Trophoblast cell (in vitro differentiated cells and primary cell): ENCODE measurements around the gene C2orf69.

Source experiments
- DNase-seq, 2 donors: peaks; one replicate each; pipeline ENCODE4 v3.0.0-alpha.2; 2016
- H2AFZ ChIP-seq: 2 replicates; pipeline ENCODE4 v1.6.1; 2013; ENCODE audit warnings: low read length, moderate library complexity, mild to moderate bottlenecking; ENCODE audit not compliant: insufficient read depth, poor library complexity
- H2AK5ac ChIP-seq: 2 replicates; pipeline ENCODE4 v1.6.1; 2013; ENCODE audit warnings: mild to moderate bottlenecking, low read length
- H2BK120ac ChIP-seq: 2 replicates; pipeline ENCODE4 v1.6.1; 2013; ENCODE audit warnings: low read length, mild to moderate bottlenecking, moderate library complexity; ENCODE audit not compliant: insufficient read depth, poor library complexity
- H2BK12ac ChIP-seq: 2 replicates; pipeline ENCODE4 v1.6.1; 2013; ENCODE audit warnings: mild to moderate bottlenecking, low read length, moderate library complexity
- H2BK5ac ChIP-seq: 2 replicates; pipeline ENCODE4 v1.6.1; 2013; ENCODE audit warnings: low read length, low read depth, moderate library complexity, mild to moderate bottlenecking; ENCODE audit not compliant: poor library complexity
- H3K14ac ChIP-seq: 2 replicates; pipeline ENCODE4 v1.6.1; 2013; ENCODE audit warnings: mild to moderate bottlenecking, low read length
- H3K18ac ChIP-seq: 2 replicates; pipeline ENCODE4 v1.6.1; 2013; ENCODE audit warnings: mild to moderate bottlenecking, low read length
- H3K23ac ChIP-seq: 2 replicates; pipeline ENCODE4 v1.6.1; 2013; ENCODE audit warnings: low read length
- H3K27ac ChIP-seq: 2 replicates; pipeline ENCODE4 v1.5.1; 2013; ENCODE audit warnings: low read depth, mild to moderate bottlenecking, inconsistent platforms, low read length, moderate library complexity
- H3K27me3 ChIP-seq: 2 replicates; pipeline ENCODE4 v1.6.1; 2013; ENCODE audit warnings: inconsistent platforms, mild to moderate bottlenecking, low read length, moderate library complexity; ENCODE audit not compliant: insufficient read depth
- H3K36me3 ChIP-seq, 2 experiments: 1 replicate in 1 of 2; 2 replicates in 1 of 2; pipeline ENCODE4 v1.6.1; 2013; ENCODE audit warnings: low read length in 2 of 2, mild to moderate bottlenecking in 2 of 2, moderate library complexity in 1 of 2; ENCODE audit not compliant: insufficient read depth in 2 of 2, control insufficient read depth in 1 of 2
- H3K4ac ChIP-seq: 2 replicates; pipeline ENCODE4 v1.6.1; 2013; ENCODE audit warnings: low read depth, mild to moderate bottlenecking, low read length, moderate library complexity
- H3K4me1 ChIP-seq, 2 experiments: 1 replicate in 1 of 2; 2 replicates in 1 of 2; pipeline ENCODE4 v1.6.1; 2013; ENCODE audit warnings: low read length in 2 of 2, mild to moderate bottlenecking in 2 of 2, moderate library complexity in 1 of 2; ENCODE audit not compliant: insufficient read depth in 2 of 2, control insufficient read depth in 1 of 2
- H3K4me2 ChIP-seq: 2 replicates; pipeline ENCODE4 v1.6.1; 2013; ENCODE audit warnings: inconsistent platforms, mild to moderate bottlenecking, low read length, moderate library complexity
- H3K4me3 ChIP-seq: 2 replicates; pipeline ENCODE4 v1.5.1; 2013; ENCODE audit warnings: mild to moderate bottlenecking, low read depth, low read length, inconsistent platforms
- H3K79me1 ChIP-seq: one replicate; pipeline ENCODE4 v1.6.1; 2013; ENCODE audit warnings: low read length
- H3K79me2 ChIP-seq: 2 replicates; pipeline ENCODE4 v1.6.1; 2013; ENCODE audit warnings: low read length, mild to moderate bottlenecking; ENCODE audit not compliant: control insufficient read depth, insufficient read depth, poor library complexity
- H3K9ac ChIP-seq: 2 replicates; pipeline ENCODE4 v1.6.1; 2013; ENCODE audit warnings: mild to moderate bottlenecking, low read length
- H3K9me3 ChIP-seq: 2 replicates; pipeline ENCODE4 v1.6.1; 2013; ENCODE audit warnings: low read depth, mild to moderate bottlenecking, control low read depth, inconsistent platforms, low read length; ENCODE audit not compliant: insufficient read depth
- H4K12ac ChIP-seq: 2 replicates; pipeline ENCODE4 v1.6.1; 2013; ENCODE audit warnings: low read depth, mild to moderate bottlenecking, low read length, moderate library complexity
- H4K8ac ChIP-seq: 2 replicates; pipeline ENCODE4 v1.6.1; 2013; ENCODE audit warnings: low read depth, mild to moderate bottlenecking, low read length, moderate library complexity
- H4K91ac ChIP-seq: one replicate; pipeline ENCODE4 v1.6.1; 2013; ENCODE audit warnings: low read depth, mild to moderate bottlenecking, low read length, moderate library complexity
- WGBS: extraction: QIAGEN DNeasy Blood & Tissue Kit; methylation state at CpG from one replicate; pipeline ENCODE4 v1.1.7; 2013; ENCODE audit warnings: missing lambda C conversion rate; ENCODE audit not compliant: insufficient read length, insufficient coverage; ENCODE audit errors: extremely low coverage; 5-methylcytosine and 5-hydroxymethylcytosine counted together

C2orf69 gene

DNA sequence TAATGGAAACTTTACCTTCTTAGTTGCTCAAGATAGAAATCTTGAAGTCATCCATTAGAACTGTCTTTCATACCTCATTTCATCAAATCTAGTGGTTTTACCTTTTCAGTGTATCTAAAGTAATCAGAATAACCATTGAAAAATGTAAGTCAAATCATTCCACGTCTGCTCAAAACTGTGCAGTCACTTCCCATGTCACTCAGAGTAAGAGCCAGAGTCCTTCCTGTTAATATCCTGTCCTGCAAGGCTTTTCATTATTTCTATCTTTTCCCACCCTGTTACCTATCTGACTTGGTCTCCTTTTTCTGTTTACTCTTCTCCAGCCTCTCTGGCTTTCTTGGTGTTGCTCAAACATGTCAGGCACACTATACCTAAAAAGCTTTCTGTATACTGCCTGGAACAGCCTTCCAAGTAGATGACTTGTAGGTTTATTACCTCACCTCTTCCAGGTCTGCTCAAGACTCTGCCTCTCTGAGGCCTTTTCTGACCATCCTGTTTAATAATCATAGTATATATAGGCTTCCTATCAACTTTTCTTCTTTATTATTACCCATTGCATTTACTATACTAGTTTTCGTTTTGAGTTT is 3.4 kb downstream of the C2orf69 start:
- Histone ChIP-seq H2BK12ac (no peak overlapping the region), H4K12ac (no peak overlapping the region), H3K27me3 (no peaks in the 10 kb centered on the region), H3K9me3 (peaks cover 6% of the 10 kb centered on the region), H4K8ac (no peak overlapping the region), H3K36me3 (peaks cover 11 to 17% of the 10 kb centered on the region in 2 experiments), H3K79me1 (peaks cover 7% of the 10 kb centered on the region), H3K9ac (no peak overlapping the region), H2BK120ac (no peak overlapping the region), H2AK5ac (no peak overlapping the region), H3K4me3 (no peak overlapping the region), H3K4ac (peak overlapping the region; percentile 89), H3K4me2 (no peak overlapping the region), H2BK5ac (no peak overlapping the region), H4K91ac (no peak overlapping the region), H3K4me1 (peaks cover 0 to 6% of the 10 kb centered on the region in 2 experiments), H3K23ac (no peak overlapping the region), H3K18ac (no peak overlapping the region), H3K14ac (no peak overlapping the region), H3K79me2 (peaks cover 16% of the 10 kb centered on the region), H2AFZ (no peak overlapping the region), H3K27ac (no peak overlapping the region)
- no peak for DNase-seq
- WGBS, result no CpG with 5 or more reads among the region's 2 CpGs

DNA sequence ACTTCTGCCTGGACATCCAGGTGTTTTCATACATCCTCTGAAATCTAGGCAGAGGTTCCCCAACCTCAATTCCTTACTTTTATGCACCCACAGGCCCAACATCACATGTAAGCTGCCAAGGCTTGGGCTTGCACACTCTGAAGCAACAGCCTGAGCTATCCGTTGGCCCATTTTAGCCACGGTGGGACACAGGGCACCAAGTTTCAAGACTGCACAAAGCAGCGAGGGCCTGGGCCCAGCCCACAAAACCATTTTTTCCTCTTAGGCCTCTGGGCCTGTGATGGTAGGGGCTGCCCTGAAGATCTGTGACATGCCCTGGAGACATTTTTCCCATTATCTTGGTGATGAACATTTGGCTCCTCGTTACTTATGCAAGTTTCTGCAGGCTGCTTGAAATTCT is 5.9 kb downstream of the C2orf69 start:
- no peak overlapping the region for H2AK5ac ChIP-seq
- H4K91ac ChIP-seq, result no peak overlapping the region
- no peak for DNase-seq
- H3K27ac ChIP-seq, result no peak overlapping the region
- no peak overlapping the region for H2BK120ac ChIP-seq
- H3K9me3 ChIP-seq, result peaks cover 6% of the 10 kb centered on the region
- H4K8ac ChIP-seq, result no peak overlapping the region
- peaks cover under 1% of the 10 kb centered on the region for H3K79me1 ChIP-seq
- no peak overlapping the region for H4K12ac ChIP-seq
- H2AFZ ChIP-seq, result no peak overlapping the region
- H3K18ac ChIP-seq, result no peak overlapping the region
- no peak overlapping the region for H2BK12ac ChIP-seq
- H3K36me3 ChIP-seq, result peaks cover 12 to 17% of the 10 kb centered on the region in 2 experiments
- no CpG with 5 or more reads among the region's 4 CpGs for WGBS
- H3K23ac ChIP-seq, result no peak overlapping the region
- no peak overlapping the region for H2BK5ac ChIP-seq
- H3K14ac ChIP-seq, result no peak overlapping the region
- peaks cover under 1 to 10% of the 10 kb centered on the region in 2 experiments for H3K4me1 ChIP-seq
- no peak overlapping the region for H3K9ac ChIP-seq
- H3K27me3 ChIP-seq, result no peaks in the 10 kb centered on the region
- no peak overlapping the region for H3K4me2 ChIP-seq
- H3K4ac ChIP-seq, result peak overlapping the region; percentile 78
- no peak overlapping the region for H3K4me3 ChIP-seq
- peaks cover 10% of the 10 kb centered on the region for H3K79me2 ChIP-seq

DNA sequence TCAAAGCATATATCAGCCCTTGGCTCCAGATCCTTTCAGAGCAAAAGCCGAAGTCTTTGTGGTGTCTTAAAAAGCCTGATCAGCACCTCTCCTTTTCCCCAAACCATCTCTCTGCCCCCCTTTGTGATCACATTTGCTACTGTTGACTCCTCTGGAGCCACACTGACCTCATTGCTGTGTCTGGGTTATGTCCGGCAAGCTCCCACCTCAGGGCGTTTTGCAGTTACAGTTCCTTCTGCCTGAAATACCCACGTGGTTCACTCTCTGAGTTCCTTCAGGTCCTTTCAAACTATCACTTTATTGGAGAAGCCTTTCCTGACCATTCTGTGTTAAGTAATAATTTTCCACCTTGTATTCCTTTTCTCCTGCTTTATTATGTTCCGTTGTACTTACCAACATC is 11.8 kb downstream of the C2orf69 start:
- H3K9me3 ChIP-seq, result no peaks in the 10 kb centered on the region
- peaks cover 2% of the 10 kb centered on the region for H3K79me1 ChIP-seq
- H3K4me3 ChIP-seq, result no peak overlapping the region
- H3K79me2 ChIP-seq, result peaks cover 5% of the 10 kb centered on the region
- no peak overlapping the region for H2BK120ac ChIP-seq
- H2AK5ac ChIP-seq, result no peak overlapping the region
- no peak overlapping the region for H4K12ac ChIP-seq
- no peak overlapping the region for H2BK5ac ChIP-seq
- H3K4me1 ChIP-seq, result peaks cover 3 to 11% of the 10 kb centered on the region in 2 experiments
- no peak overlapping the region for H3K18ac ChIP-seq
- H3K36me3 ChIP-seq, result peaks cover 6 to 9% of the 10 kb centered on the region in 2 experiments
- H2BK12ac ChIP-seq, result no peak overlapping the region
- no peak overlapping the region for H4K8ac ChIP-seq
- no peak overlapping the region for H4K91ac ChIP-seq
- H3K4ac ChIP-seq, result no peak overlapping the region
- WGBS, result no CpG with 5 or more reads among the region's 5 CpGs
- no peaks in the 10 kb centered on the region for H3K27me3 ChIP-seq
- peak in 1 of 2 donors; percentile 6 for DNase-seq
- H3K9ac ChIP-seq, result no peak overlapping the region
- peak overlapping the region; percentile 42 for H3K4me2 ChIP-seq
- no peak overlapping the region for H3K23ac ChIP-seq
- no peak overlapping the region for H2AFZ ChIP-seq
- H3K27ac ChIP-seq, result peak overlapping the region; percentile 37
- no peak overlapping the region for H3K14ac ChIP-seq

DNA sequence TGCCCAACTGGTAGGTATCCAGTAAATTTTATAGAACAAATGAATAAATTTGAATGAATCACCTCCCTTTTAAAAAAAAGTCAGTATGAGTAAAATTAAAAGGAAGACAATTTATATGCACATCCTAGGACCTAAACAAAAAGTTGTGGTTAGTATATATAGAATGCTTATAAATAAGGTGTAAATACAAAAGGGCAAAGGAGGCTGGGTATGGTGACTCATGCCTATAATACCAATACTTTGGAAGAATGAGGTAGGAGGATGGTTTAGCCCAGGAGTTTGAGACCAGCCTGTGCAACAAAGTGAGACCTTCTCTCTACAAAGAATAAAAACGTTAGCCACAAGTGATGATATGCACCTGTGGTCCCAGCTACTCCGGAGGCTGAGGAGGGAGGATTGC is 12.8 kb downstream of the C2orf69 start:
- WGBS, result no CpG with 5 or more reads among the region's 2 CpGs
- H3K36me3 ChIP-seq, result peaks cover 2 to 6% of the 10 kb centered on the region in 2 experiments
- no peak overlapping the region for H3K9ac ChIP-seq
- H3K14ac ChIP-seq, result no peak overlapping the region
- H3K79me1 ChIP-seq, result peaks cover 2% of the 10 kb centered on the region
- H2BK12ac ChIP-seq, result no peak overlapping the region
- peak overlapping the region; percentile 78 for H3K4ac ChIP-seq
- H3K4me1 ChIP-seq, result peaks cover 3 to 11% of the 10 kb centered on the region in 2 experiments
- H3K18ac ChIP-seq, result no peak overlapping the region
- H3K23ac ChIP-seq, result no peak overlapping the region
- H2AFZ ChIP-seq, result no peak overlapping the region
- no peak overlapping the region for H3K4me2 ChIP-seq
- H3K9me3 ChIP-seq, result no peaks in the 10 kb centered on the region
- H2BK120ac ChIP-seq, result no peak overlapping the region
- no peak overlapping the region for H3K27ac ChIP-seq
- H4K12ac ChIP-seq, result no peak overlapping the region
- peaks cover 5% of the 10 kb centered on the region for H3K79me2 ChIP-seq
- H2AK5ac ChIP-seq, result no peak overlapping the region
- H4K91ac ChIP-seq, result no peak overlapping the region
- no peak overlapping the region for H4K8ac ChIP-seq
- no peak for DNase-seq
- no peaks in the 10 kb centered on the region for H3K27me3 ChIP-seq
- no peak overlapping the region for H3K4me3 ChIP-seq
- H2BK5ac ChIP-seq, result no peak overlapping the region
